ENCODE results near the gene ATAD3B.
A peak's percentile ranks its signal among the peaks of the same experiment; 100 is the strongest.

Gene ATAD3B

GRCh38 chr1:1534401-1535154 is 63.0 kb downstream of the ATAD3B start:
- peaks cover 0 to 19% (median 13%) of the 10 kb centered on the region in 10 experiments; a peak in 14 of 20 replicates for H3K4me1 ChIP-seq
- H3K27me3 ChIP-seq = peaks cover 10 to 19% (median 15%) of the 10 kb centered on the region in 11 experiments
- H3K4me3 ChIP-seq = no peak overlapping the region
- no peak for TF ChIP-seq Cebpa-rat (IDR thresholded peaks at IDR 0.05)
- H3K36me3 ChIP-seq = peaks cover 15 to 35% (median 19%) of the 10 kb centered on the region in 11 experiments
- H3K9ac ChIP-seq = 0 out of 22 replicates have a peak overlapping the region, but pooled peaks of 1 of the 11 experiments have one; percentile 37
- H4K20me1 ChIP-seq = peaks cover 0 to 75% (median 37%) of the 10 kb centered on the region in 11 experiments; a peak in 17 of 22 replicates
- H3K27ac ChIP-seq = no peak overlapping the region
- H3K4me2 ChIP-seq = peak overlapping the region in 6 of 11 experiments; percentile 22 to 48 (median 38); a peak in 10 of 22 replicates
- H3K9me3 ChIP-seq (replicated peaks in 1 of 11) = peaks cover 12 to 25% (median 21%) of the 10 kb centered on the region in 11 experiments; a peak in 20 of 22 replicates

- H3K27ac ChIP-seq = no peak overlapping the region
- H3K4me3 ChIP-seq = no peak overlapping the region
- peaks cover 7 to 27% (median 11%) of the 10 kb centered on the region in 11 experiments; a peak in 19 of 22 replicates for H3K36me3 ChIP-seq
- H3K27me3 ChIP-seq = peaks cover 11 to 24% (median 20%) of the 10 kb centered on the region in 11 experiments
- peaks cover 0 to 70% (median 33%) of the 10 kb centered on the region in 11 experiments; a peak in 17 of 22 replicates for H4K20me1 ChIP-seq
- H3K9ac ChIP-seq = no peak overlapping the region
- peaks cover 12 to 17% (median 14%) of the 10 kb centered on the region in 11 experiments; a peak in 20 of 22 replicates for H3K9me3 ChIP-seq (replicated peaks in 1 of 11)
- no peak for TF ChIP-seq Cebpa-rat (IDR thresholded peaks at IDR 0.05)
- H3K4me2 ChIP-seq = no peak overlapping the region
- H3K4me1 ChIP-seq = peaks cover 0 to 19% (median 13%) of the 10 kb centered on the region in 10 experiments; a peak in 14 of 20 replicates
These were observed 63.8 kb downstream of the ATAD3B start for GRCh38 chr1:1535201-1536018.

DNA sequence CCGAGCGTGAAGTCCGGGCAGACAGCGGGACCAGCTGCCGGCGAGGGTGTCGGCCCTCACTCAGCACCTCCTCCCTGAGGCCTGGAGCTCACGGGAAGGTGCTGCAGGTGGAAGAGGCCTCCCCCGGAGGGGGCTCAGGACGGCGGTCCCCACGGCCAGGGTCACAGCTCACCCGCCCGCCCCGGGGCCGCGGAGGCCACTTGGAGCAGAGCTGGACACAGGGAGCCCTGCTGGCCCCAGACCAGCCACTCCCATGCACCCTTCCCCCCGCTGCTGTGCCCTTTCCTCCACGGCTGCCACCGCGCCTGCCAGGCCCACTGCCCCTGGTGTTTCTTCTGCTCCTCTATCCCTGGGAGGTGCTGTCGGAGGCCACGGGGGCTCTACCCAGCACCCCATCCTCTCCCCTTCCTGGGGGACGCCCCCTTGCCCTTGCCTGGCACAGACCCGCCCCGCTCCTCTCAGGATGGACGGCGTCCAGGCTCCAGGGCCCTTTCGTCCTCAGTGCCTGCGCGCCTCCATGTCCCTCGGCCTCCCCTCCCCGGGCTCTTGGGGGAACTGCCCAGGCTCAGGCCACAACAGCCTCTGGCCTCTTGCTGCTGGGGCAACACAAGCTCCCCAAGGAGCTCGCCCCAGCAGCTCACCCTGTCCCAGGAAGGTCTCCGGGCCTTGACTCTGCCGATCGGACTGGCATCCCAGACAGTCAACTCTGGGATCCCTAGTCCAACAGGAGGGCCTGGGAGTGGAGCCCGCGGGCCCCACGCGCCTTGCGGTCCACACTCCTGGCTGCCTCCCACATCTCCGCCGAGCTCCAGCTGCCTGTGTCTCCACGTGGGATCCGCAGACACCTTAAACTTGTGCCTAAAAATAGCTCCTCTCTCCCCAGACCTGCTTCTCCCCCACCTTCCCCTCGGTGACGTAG is 64.7 kb downstream of the ATAD3B start:
- Histone ChIP-seq H3K36me3 (peaks cover 6 to 25% (median 10%) of the 10 kb centered on the region in 11 experiments; a peak in 21 of 22 replicates), H3K9ac (no peak overlapping the region), H3K4me1 (peaks cover 0 to 26% (median 15%) of the 10 kb centered on the region in 10 experiments; a peak in 16 of 20 replicates), H3K27ac (no peak overlapping the region), H3K27me3 (peaks cover 19 to 33% (median 28%) of the 10 kb centered on the region in 11 experiments), H3K4me2 (no peak overlapping the region), H3K4me3 (no peak overlapping the region), H4K20me1 (peaks cover 7 to 78% (median 40%) of the 10 kb centered on the region in 11 experiments; a peak in 21 of 22 replicates), H3K9me3 (replicated peaks in 1 of 11) (peaks cover 6 to 11% (median 8%) of the 10 kb centered on the region in 11 experiments; a peak in 19 of 22 replicates)
- TF ChIP-seq Cebpa-rat (IDR thresholded peaks at IDR 0.05) = no peak

GRCh38 chr1:1536938-1537546 is 65.5 kb downstream of the ATAD3B start:
- H3K36me3 ChIP-seq = peaks cover 12 to 28% (median 15%) of the 10 kb centered on the region in 11 experiments; a peak in 21 of 22 replicates
- no peak overlapping the region for H3K4me2 ChIP-seq
- peaks cover 21 to 41% (median 30%) of the 10 kb centered on the region in 11 experiments for H3K27me3 ChIP-seq
- peaks cover 0 to 4% (median under 1%) of the 10 kb centered on the region in 11 experiments; a peak in 8 of 22 replicates for H3K9me3 ChIP-seq (replicated peaks in 1 of 11)
- H3K27ac ChIP-seq = no peak overlapping the region
- no peak for TF ChIP-seq Cebpa-rat (IDR thresholded peaks at IDR 0.05)
- no peak overlapping the region for H3K4me3 ChIP-seq
- no peak overlapping the region for H3K9ac ChIP-seq
- H4K20me1 ChIP-seq = peaks cover 14 to 84% (median 48%) of the 10 kb centered on the region in 11 experiments; a peak in 21 of 22 replicates
- H3K4me1 ChIP-seq = peaks cover 0 to 26% (median 15%) of the 10 kb centered on the region in 10 experiments; a peak in 16 of 20 replicates

- H3K4me1 ChIP-seq = peaks cover 0 to 26% (median 15%) of the 10 kb centered on the region in 10 experiments; a peak in 16 of 20 replicates
- peaks cover 19 to 30% (median 21%) of the 10 kb centered on the region in 11 experiments for H3K36me3 ChIP-seq
- peaks cover 21 to 42% (median 30%) of the 10 kb centered on the region in 11 experiments for H3K27me3 ChIP-seq
- no peak overlapping the region for H3K27ac ChIP-seq
- H3K9ac ChIP-seq = no peak overlapping the region
- H3K4me2 ChIP-seq = no peak overlapping the region
- no peak for TF ChIP-seq Cebpa-rat (IDR thresholded peaks at IDR 0.05)
- no peak overlapping the region for H3K4me3 ChIP-seq
- no peaks in the 10 kb centered on the region for H3K9me3 ChIP-seq (replicated peaks in 1 of 11)
- H4K20me1 ChIP-seq = peaks cover 19 to 87% (median 55%) of the 10 kb centered on the region in 11 experiments; a peak in 21 of 22 replicates
These were observed 66.2 kb downstream of the ATAD3B start for GRCh38 chr1:1537626-1538250.

DNA sequence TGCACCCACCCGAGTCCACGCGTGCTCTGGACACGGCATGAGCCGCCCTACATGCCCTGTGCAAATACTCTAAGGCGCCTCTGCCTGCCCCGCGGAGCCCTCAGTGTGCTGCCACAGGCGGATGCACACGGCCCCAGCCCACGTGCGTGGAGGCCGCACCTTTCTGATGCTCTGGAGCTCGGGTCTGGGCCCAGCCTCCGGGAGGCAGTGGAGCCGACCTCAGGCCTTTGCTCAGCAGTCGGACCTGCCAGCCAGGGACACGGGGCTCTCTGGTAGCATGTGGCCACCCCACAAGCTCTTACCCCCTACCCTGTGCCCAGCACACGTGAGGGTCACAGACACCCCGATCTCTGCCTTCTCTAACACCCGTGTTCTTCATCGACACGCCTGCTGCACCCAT is 66.8 kb downstream of the ATAD3B start:
- no peak overlapping the region for H3K4me3 ChIP-seq
- no peak overlapping the region for H3K9ac ChIP-seq
- H3K4me1 ChIP-seq = peaks cover 0 to 25% (median 15%) of the 10 kb centered on the region in 10 experiments; a peak in 16 of 20 replicates
- TF ChIP-seq Cebpa-rat (IDR thresholded peaks at IDR 0.05) = no peak
- H3K4me2 ChIP-seq = no peak overlapping the region
- no peaks in the 10 kb centered on the region for H3K9me3 ChIP-seq (replicated peaks in 1 of 11)
- peaks cover 21 to 42% (median 30%) of the 10 kb centered on the region in 11 experiments for H3K27me3 ChIP-seq
- H3K36me3 ChIP-seq = peaks cover 25 to 32% (median 27%) of the 10 kb centered on the region in 11 experiments
- no peak overlapping the region for H3K27ac ChIP-seq
- peaks cover 25 to 87% (median 61%) of the 10 kb centered on the region in 11 experiments; a peak in 21 of 22 replicates for H4K20me1 ChIP-seq

DNA sequence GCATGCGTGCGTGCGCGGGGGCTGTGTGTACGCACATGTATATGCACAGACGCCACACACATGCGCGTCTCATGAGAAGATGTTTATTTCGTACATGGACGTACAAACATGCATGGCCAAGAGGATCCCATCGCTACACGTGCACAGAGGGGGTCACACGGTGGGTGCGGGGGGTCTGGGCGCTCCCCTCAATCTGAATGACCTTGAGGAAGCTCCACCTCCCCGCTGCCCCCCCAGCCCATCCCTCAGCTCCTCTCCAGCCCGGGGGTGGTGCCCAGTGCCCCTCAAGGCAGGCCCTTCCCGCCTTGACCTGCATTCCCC is 67.4 kb downstream of the ATAD3B start:
- Histone ChIP-seq H3K27me3 (peaks cover 21 to 42% (median 30%) of the 10 kb centered on the region in 11 experiments), H3K4me3 (peak overlapping the region in 1 of 10 experiments; percentile 52; a peak in 1 of 20 replicates), H3K36me3 (peaks cover 31 to 39% (median 33%) of the 10 kb centered on the region in 11 experiments), H3K4me1 (peaks cover 0 to 18% (median 13%) of the 10 kb centered on the region in 10 experiments; a peak in 16 of 20 replicates), H3K9ac (no peak overlapping the region), H4K20me1 (peaks cover 27 to 87% (median 64%) of the 10 kb centered on the region in 11 experiments; a peak in 21 of 22 replicates), H3K4me2 (peak overlapping the region in 8 of 11 experiments; percentile 35 to 72 (median 62); a peak in 8 of 22 replicates), H3K27ac (no peak overlapping the region), H3K9me3 (replicated peaks in 1 of 11) (no peaks in the 10 kb centered on the region)
- no peak for TF ChIP-seq Cebpa-rat (IDR thresholded peaks at IDR 0.05)
